Endothelial cell of umbilical vein (primary cell): ENCODE measurements around the gene CHAC1. TPM values are rescaled to one million over a fixed set of nuclear protein-coding genes. Genes with fewer than 3 reads are reported as not detected.

Experiments used
- BruUV-seq: library from RNA; stranded (reverse); fragments of 400-500 nt; replicated peaks from 2 replicates; lab custom pipeline; 2021; lab: Mats Ljungman, UMichigan
- CTCF ChIA-PET: fragments of 300-600, 350-600 bp; sonication (Branson Sonifier 250); formaldehyde crosslinking; loops from one replicate; lab custom pipeline; 2021; ENCODE audit warnings: antibody characterized with exemption, inconsistent platforms; lab: Charles Lee
- POLR2A ChIA-PET: fragments of 300-600, 350-600 bp; sonication (Branson Sonifier 250); formaldehyde crosslinking; loops from one replicate; lab custom pipeline; 2021; ENCODE audit warnings: antibody characterized with exemption, inconsistent platforms; lab: Charles Lee
- DNase-seq: peaks from one replicate; pipeline ENCODE4 v3.0.0-alpha.2; 2011; ENCODE audit warnings: low read depth, low spot score
- FAIRE-seq: peaks from 2 replicates; lab custom pipeline; 2011; peaks lifted over from hg19 to GRCh38; lab: Jason Lieb, UNC
- H2AFZ ChIP-seq: 2 replicates; pipeline ENCODE4 v1.6.0; 2012; ENCODE audit warnings: low read depth, low read length, control low read depth, inconsistent platforms
- H3K27ac ChIP-seq: 2 replicates; pipeline ENCODE4 v1.5.1; 2011; ENCODE audit warnings: low read depth, mild to moderate bottlenecking, control low read depth, low read length, moderate library complexity; ENCODE audit not compliant: insufficient read depth
- H3K27me3 ChIP-seq, 2 experiments: 2 replicates each; pipeline versions ENCODE4 v1.6.0 to v1.6.1; 2011; ENCODE audit warnings: low read length in 2 of 2, mixed read lengths in 1 of 2; ENCODE audit not compliant: control insufficient read depth in 2 of 2, insufficient read depth in 2 of 2
- H3K36me3 ChIP-seq, 2 experiments: 2 replicates in 1 of 2; 3 replicates in 1 of 2; pipeline ENCODE4 v1.5.1; 2011; ENCODE audit warnings: low read length in 2 of 2, mild to moderate bottlenecking in 1 of 2, moderate library complexity in 1 of 2; ENCODE audit not compliant: control insufficient read depth in 2 of 2, insufficient read depth in 2 of 2; ENCODE audit errors: extremely low read depth in 1 of 2
- H3K4me1 ChIP-seq: 3 replicates; pipeline ENCODE4 v1.5.1; 2011; ENCODE audit warnings: mild to moderate bottlenecking, low read length; ENCODE audit not compliant: control insufficient read depth, insufficient read depth; ENCODE audit errors: extremely low read depth
- H3K4me2 ChIP-seq: 2 replicates; pipeline ENCODE4 v1.6.1; 2011; ENCODE audit warnings: low read length, control low read depth, mixed read lengths; ENCODE audit not compliant: insufficient read depth
- H3K4me3 ChIP-seq, 3 experiments: fragments of 200-600 bp in 1 of 3; sonication (generic), shearing (Covaris generic) in 1 of 3; replicated peaks in 1 of 3; 2 replicates each; pipeline ENCODE4 v1.5.1; 2011 to 2016; ENCODE audit warnings: control low read depth in 3 of 3, low read length in 3 of 3, mild to moderate bottlenecking in 2 of 3, inconsistent platforms in 1 of 3, low read depth in 1 of 3, moderate library complexity in 1 of 3; ENCODE audit not compliant: insufficient read depth in 1 of 3
- H3K79me2 ChIP-seq: 2 replicates; pipeline ENCODE4 v1.6.0; 2012; ENCODE audit warnings: low read length, inconsistent platforms; ENCODE audit not compliant: control insufficient read depth, insufficient read depth
- H3K9ac ChIP-seq: replicated peaks from 2 replicates; pipeline ENCODE3; 2011; ENCODE audit warnings: low read length, control low read depth; ENCODE audit not compliant: insufficient read depth; ENCODE audit errors: extremely low read depth
- H3K9me1 ChIP-seq: replicated peaks from 3 replicates; pipeline ENCODE4 v1.6.0; 2011; ENCODE audit warnings: mild to moderate bottlenecking, low read length; ENCODE audit not compliant: control insufficient read depth, insufficient read depth; ENCODE audit errors: extremely low read depth
- H3K9me3 ChIP-seq: replicated peaks from 2 replicates; pipeline ENCODE4 v1.5.1; 2012; ENCODE audit warnings: low read length, inconsistent platforms; ENCODE audit not compliant: control insufficient read depth, insufficient read depth
- H4K20me1 ChIP-seq: replicated peaks from 2 replicates; pipeline ENCODE3; 2011; ENCODE audit warnings: mild to moderate bottlenecking, low read length; ENCODE audit not compliant: control insufficient read depth, insufficient read depth; ENCODE audit errors: extremely low read depth
- EZH2 ChIP-seq: IDR thresholded peaks from 2 replicates; pipeline ENCODE4 v1.6.1; 2012; ENCODE audit warnings: borderline replicate concordance, low read depth, mild to moderate bottlenecking, moderate library complexity, low read length, inconsistent platforms; ENCODE audit not compliant: severe bottlenecking
- FOS ChIP-seq: IDR thresholded peaks from 2 replicates; pipeline ENCODE4 v1.6.1; 2011; ENCODE audit warnings: mild to moderate bottlenecking, low read length, moderate library complexity, borderline replicate concordance; ENCODE audit not compliant: insufficient read depth
- GATA2 ChIP-seq: IDR thresholded peaks from 2 replicates; pipeline ENCODE4 v1.7.0; 2011; ENCODE audit warnings: low read depth, mild to moderate bottlenecking, moderate library complexity, mixed read lengths, low read length; ENCODE audit not compliant: insufficient read length, insufficient read depth
- JUN ChIP-seq: IDR thresholded peaks from 2 replicates; pipeline ENCODE4 v1.6.1; 2011; ENCODE audit warnings: borderline replicate concordance, low read depth; ENCODE audit not compliant: insufficient read length, insufficient read depth
- MYC ChIP-seq: IDR thresholded peaks from one replicate; pipeline ENCODE4 v1.6.1; 2011; ENCODE audit warnings: mild to moderate bottlenecking, low read depth, low read length
- POLR2A ChIP-seq: IDR thresholded peaks from 2 replicates; pipeline ENCODE4 v1.6.1; 2012; ENCODE audit warnings: low read depth, mild to moderate bottlenecking, control low read depth, low read length
- POLR2AphosphoS5 ChIP-seq: IDR thresholded peaks from 2 replicates; pipeline ENCODE4 v1.6.1; 2012; ENCODE audit warnings: low read depth, mild to moderate bottlenecking, control low read depth, low read length, moderate library complexity; ENCODE audit not compliant: insufficient read depth
- dilution Hi-C: fragments of 300-500 bp; cut with MboI; formaldehyde crosslinking; loops from one replicate; pipeline ENCODE4 v1.15.0; 2019; ENCODE audit warnings: low sequenced_read_pairs; ENCODE audit not compliant: extremely low pct_ligation_motif_present
- intact Hi-C: fragments of 100-400 bp; cut with micrococcal nuclease; formaldehyde crosslinking; loops from one replicate; pipeline ENCODE4 v1.10.0; 2022
- polyA plus RNA-seq, 4 experiments: library from polyadenylated mRNA; depleted of rRNA in 3 of 4; stranded (reverse) in 3 of 4; unstranded in 1 of 4; fragments of >200 nt; gene quantifications; 2 replicates each; pipeline versions ENCODE4 v1.2.1 to v1.2.3, GENCODE V29; 2011 to 2012; ENCODE audit warnings: missing spikeins in 1 of 4
- total RNA-seq: library from RNA; stranded (reverse); gene quantifications from 2 replicates; pipeline ENCODE4 v1.2.3, GENCODE V29; 2021
- TF ChIP-seq, protein P1 (sequence below), 2 donors: IDR thresholded peaks; 1 replicate in 1 of 2; 2 replicates in 1 of 2; pipeline ENCODE4 v1.5.1; 2011; ENCODE audit warnings: low read length in 2 of 2, mild to moderate bottlenecking in 2 of 2, moderate library complexity in 2 of 2, control low read depth in 1 of 2, inconsistent platforms in 1 of 2, low read depth in 1 of 2; ENCODE audit not compliant: insufficient read depth in 1 of 2; ENCODE audit errors: extremely low read depth in 1 of 2
- TF ChIP-seq, protein P2 (sequence below): IDR thresholded peaks from 2 replicates; pipeline ENCODE4 v1.6.1; 2011; ENCODE audit not compliant: insufficient read depth, insufficient read length

The CHAC1 gene
- total and polyA plus RNA-seq, 2 donors (not counting 3 experiments of a cell fraction or from before 2014, with no cell fraction given): 4.6 to 25.7 TPM

DNA sequence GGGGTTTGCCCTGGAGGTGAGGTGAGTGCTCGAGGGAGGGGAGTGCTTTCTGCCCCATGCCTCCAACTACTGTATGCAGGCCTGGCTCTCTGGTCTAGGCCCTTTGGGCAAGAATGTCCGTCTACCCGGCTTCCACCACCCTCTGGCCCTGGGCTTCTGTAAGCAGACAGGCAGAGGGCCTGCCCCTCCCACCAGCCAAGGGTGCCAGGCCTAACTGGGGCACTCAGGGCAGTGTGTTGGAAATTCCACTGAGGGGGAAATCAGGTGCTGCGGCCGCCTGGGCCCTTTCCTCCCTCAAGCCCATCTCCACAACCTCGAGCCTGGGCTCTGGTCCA is 14.8 kb upstream of the CHAC1 start:
- intact Hi-C loops (no loop called here), dilution Hi-C loops (no loop called here)
- H3K27me3 ChIP-seq: no peaks in the 10 kb centered on the region
- no peak overlapping the region for H2AFZ ChIP-seq
- H3K9ac ChIP-seq: no peak overlapping the region
- ChIA-PET CTCF (interaction anchor here (2.2 kb wide), 1 partner anchor 20 kb away, joined by 7 read pairs; no protein-coding TSS in a partner anchor), POLR2A (no interaction called here)
- peaks cover 0 to 42% of the 10 kb centered on the region in 2 experiments for H3K36me3 ChIP-seq
- no peaks in the 10 kb centered on the region for H3K9me1 ChIP-seq
- H4K20me1 ChIP-seq: no peaks in the 10 kb centered on the region
- no peaks in the 10 kb centered on the region for H3K79me2 ChIP-seq
- no peak overlapping the region for H3K27ac ChIP-seq
- DNase-seq (no peak), FAIRE-seq (no peak)
- H3K4me1 ChIP-seq: peaks cover 31% of the 10 kb centered on the region
- H3K9me3 ChIP-seq: no peaks in the 10 kb centered on the region
- no peak overlapping the region for H3K4me3 ChIP-seq
- H3K4me2 ChIP-seq: no peak overlapping the region
- BruUV-seq: no TSS peak
- TF ChIP-seq POLR2A (no peak), JUN (no peak), POLR2AphosphoS5 (no peak), MYC (no peak), FOS (no peak), GATA2 (no peak), EZH2 (no peak)
- TF ChIP-seq, protein P1, sequence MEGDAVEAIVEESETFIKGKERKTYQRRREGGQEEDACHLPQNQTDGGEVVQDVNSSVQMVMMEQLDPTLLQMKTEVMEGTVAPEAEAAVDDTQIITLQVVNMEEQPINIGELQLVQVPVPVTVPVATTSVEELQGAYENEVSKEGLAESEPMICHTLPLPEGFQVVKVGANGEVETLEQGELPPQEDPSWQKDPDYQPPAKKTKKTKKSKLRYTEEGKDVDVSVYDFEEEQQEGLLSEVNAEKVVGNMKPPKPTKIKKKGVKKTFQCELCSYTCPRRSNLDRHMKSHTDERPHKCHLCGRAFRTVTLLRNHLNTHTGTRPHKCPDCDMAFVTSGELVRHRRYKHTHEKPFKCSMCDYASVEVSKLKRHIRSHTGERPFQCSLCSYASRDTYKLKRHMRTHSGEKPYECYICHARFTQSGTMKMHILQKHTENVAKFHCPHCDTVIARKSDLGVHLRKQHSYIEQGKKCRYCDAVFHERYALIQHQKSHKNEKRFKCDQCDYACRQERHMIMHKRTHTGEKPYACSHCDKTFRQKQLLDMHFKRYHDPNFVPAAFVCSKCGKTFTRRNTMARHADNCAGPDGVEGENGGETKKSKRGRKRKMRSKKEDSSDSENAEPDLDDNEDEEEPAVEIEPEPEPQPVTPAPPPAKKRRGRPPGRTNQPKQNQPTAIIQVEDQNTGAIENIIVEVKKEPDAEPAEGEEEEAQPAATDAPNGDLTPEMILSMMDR (IDR thresholded peaks at IDR 0.05; ENCODE audit: extremely low read depth in 1 of 2, insufficient read depth in 1 of 2, low read depth in 1 of 2, low read length in 2 of 2): no peak
- TF ChIP-seq, protein P2, sequence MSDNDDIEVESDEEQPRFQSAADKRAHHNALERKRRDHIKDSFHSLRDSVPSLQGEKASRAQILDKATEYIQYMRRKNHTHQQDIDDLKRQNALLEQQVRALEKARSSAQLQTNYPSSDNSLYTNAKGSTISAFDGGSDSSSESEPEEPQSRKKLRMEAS: no peak
